ENCODE measurements around the gene MYO5B. TPM values are rescaled to one million over a fixed set of nuclear protein-coding genes. Genes with fewer than 3 reads are reported as not detected.
A peak's percentile ranks its signal among the peaks of the same experiment; 100 is the strongest.

Gene MYO5B
- polyA plus RNA-seq, 4 donors, result 6.2 to 30.2 (median 28.3) TPM

- DNase-seq (ENCODE audit: low read depth in 4 of 4, low spot score in 3 of 4), result no peak
These were observed 5.8 kb downstream of the MYO5B start for GRCh38 chr18:50189160-50189559.

DNA sequence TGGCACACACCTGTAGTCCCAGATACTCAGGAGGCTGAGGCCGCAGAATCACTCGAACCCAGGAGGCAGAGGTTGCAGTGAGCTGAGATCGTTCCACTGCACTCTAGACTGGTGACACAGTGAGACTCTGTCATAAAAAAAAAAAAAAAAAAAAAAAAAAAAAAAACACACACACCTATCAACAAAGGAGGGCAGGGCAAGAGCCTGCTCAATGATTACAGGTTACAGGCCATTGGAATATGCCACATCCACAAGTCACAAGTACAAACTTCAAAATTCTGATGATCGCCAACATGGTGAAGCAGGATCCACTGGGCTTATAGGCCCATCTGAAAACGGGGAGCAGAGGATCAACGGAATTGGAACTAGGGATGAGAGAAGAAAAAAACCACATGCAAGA lies 6.3 kb downstream of the MYO5B start:
- no peak for DNase-seq (ENCODE audit: low read depth in 4 of 4, low spot score in 3 of 4)

GRCh38 chr18:50187659-50188058 lies 7.3 kb downstream of the MYO5B start:
- DNase-seq (ENCODE audit: low read depth in 4 of 4, low spot score in 3 of 4), result no peak

GRCh38 chr18:50186385-50186784 lies 8.6 kb downstream of the MYO5B start:
- DNase-seq (ENCODE audit: low read depth in 4 of 4, low spot score in 3 of 4), result no peak

- DNase-seq (ENCODE audit: low read depth in 4 of 4, low spot score in 3 of 4), result no peak
These were observed 11.4 kb downstream of the MYO5B start for GRCh38 chr18:50183556-50183955.

DNA sequence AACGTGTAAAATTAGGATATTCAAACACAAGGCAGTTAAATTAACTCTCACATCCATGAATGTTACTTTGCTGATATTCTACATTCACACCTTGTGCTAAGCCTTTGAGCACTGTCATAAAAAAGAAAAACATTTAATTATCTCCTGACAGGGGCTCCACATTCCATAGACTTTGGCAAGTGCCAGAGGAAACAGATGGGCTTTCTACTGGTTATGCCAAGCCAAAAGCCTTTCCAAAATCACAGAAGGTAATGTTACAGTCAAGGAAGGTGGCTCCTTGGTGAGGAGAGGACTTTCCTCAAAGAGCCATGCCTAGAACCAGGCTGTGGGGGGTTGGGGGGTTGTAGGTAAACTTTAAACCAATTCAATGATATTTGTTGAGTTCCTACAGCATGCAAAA lies 12.4 kb downstream of the MYO5B start:
- DNase-seq (ENCODE audit: low read depth in 4 of 4, low spot score in 3 of 4), result no peak

DNA sequence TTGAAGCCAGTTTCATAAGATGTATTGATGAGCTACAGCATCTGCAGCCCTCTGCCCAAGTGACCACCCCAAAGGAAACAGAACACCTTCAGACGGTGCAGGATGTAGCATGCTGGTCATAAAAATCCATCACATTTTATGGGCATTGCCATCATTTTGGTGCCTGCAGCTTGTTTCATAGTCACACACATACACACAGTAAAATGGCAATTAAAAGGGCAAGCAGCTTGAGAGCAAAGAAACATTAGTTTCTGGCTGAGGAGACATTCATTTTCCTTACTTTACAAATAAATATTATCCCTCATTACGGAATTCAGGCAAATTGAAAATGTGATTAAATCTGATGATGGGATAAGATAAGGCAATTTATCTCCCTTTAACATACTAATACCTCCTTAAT lies 13.4 kb downstream of the MYO5B start:
- DNase-seq (ENCODE audit: low read depth in 4 of 4, low spot score in 3 of 4), result no peak

DNA sequence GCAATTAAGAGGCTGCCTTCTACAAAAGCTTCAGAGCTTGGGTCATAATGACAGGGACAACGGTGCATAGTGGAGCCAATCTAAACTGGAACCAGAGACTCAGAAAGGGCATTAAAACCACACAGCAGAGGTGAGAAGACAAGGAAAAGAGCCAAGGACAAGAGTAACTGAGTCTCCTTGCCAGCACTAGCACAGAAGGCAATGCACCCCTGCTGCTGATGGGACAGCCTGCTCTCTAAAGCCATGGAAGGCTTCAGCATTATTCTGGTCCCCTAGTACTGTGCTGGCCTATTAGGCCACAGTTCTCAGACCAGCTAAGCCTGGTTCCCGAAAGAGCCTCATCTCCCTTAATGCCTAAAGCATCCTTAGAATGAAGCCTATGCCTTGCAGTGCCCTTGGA lies 15.5 kb downstream of the MYO5B start:
- no peak for DNase-seq (ENCODE audit: low read depth in 4 of 4, low spot score in 3 of 4)

DNA sequence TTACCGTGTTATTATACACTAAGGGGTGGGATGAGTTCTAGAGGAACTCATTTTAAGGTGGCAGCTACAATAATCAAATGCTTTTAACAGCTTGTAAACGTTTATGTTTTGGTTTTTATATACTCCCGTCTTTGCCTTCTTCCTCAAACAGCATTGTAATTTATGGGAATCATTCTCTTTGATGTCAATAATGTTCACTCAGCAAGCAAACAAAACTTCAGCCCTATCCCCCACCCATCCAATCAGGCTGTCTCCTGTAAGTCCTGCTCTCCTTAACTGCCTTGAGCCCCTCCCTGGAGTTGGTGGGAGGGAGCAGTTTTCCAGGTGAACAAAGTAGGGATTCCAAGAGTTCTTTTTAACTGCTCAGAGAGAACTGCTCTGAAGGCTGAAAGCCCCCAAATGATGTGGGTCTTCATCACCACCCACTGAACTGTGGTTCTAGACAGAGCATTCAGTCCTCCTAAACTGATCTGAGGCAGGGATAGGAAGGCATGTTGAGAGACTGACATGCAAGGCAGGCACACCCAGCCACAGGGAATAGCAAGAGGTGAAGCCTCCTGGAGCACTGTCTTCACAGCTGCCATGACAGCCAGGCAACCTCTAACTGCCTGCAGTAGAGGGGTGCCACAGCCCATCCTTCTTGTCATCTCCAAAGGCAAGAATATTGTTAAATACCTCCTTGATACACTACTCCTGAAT lies 17.5 kb downstream of the MYO5B start:
- DNase-seq (ENCODE audit: low read depth in 4 of 4, low spot score in 3 of 4), result no peak

DNA sequence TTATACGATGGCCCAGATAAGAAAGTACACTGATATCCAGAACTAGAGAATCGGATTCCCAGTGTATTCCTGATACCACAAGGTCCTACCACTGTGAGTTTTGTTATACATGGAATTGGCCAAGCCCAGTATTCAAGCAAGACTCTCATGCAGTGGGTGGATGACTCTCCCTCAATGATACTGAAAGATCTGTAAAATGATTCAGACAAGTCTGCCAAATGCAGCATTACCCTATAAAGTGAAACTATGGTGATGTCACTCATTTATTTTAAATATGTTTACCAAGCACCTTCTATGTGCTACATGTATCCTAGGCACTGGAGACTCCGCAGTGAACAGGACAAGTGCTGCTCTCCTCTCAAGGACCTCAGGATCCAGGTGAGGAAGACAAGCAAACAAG lies 22.6 kb downstream of the MYO5B start:
- no peak for DNase-seq (ENCODE audit: low read depth in 4 of 4, low spot score in 3 of 4)

DNA sequence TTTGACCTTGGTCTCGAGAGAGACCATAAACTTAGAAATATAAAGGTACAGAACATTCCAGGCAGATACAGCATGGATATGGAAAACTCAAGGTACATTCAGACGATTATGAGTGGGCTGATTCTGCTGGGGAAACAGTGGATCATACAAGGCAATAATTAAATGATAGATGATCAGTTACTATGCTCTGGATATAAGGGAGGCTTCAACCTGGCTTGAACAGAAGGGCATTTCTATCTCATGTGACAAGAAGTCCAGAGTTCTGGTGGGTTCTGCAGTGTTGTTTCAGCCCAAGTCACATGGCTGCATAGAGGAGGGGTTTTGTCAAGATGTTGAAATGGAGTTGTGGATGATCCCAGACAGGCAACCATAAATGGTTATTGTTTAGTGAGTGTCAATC lies 23.5 kb downstream of the MYO5B start:
- no peak for DNase-seq (ENCODE audit: low read depth in 4 of 4, low spot score in 3 of 4)

DNA sequence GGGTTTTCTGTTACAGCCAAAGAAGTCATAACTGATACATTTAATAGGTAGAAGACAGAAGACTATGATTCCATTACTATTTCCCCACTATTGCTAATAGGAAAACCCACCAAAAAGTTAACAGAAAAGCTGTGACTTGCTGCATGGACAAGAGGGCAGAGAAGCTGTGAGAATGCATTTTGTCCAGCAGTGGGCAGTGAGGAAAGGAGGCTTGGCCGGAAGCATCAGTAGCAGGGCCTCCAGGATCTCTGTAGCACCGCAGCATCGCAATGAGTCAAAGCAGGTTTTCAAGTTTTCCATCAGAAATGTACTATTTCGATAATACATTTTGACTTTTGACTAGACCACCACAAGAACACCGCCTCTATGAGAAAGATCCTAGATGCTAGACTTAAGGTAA lies 24.9 kb downstream of the MYO5B start:
- no peak for DNase-seq (ENCODE audit: low read depth in 4 of 4, low spot score in 3 of 4)

DNA sequence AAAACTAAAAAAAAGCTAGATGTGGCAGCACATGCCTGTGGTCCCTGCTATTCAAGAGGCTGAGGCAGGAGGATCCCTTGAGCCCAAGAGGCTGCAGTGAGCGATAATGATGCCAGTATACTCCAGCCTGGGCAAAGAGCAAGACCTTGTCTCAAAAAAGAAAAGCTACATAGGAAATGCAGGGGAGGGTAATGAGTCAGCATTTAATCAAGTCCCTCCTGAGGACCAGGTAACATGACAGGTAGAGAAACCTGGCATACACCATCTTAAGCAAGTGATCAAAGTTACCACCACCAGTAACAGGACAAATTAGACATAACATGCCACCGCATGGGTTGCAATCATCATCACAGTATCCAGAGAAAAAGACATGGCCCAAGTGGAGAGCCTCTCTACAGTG lies 25.8 kb downstream of the MYO5B start:
- no peak for DNase-seq (ENCODE audit: low read depth in 4 of 4, low spot score in 3 of 4)

- no peak for DNase-seq (ENCODE audit: low read depth in 4 of 4, low spot score in 3 of 4)
These were observed 27.0 kb downstream of the MYO5B start for GRCh38 chr18:50167966-50168365.

GRCh38 chr18:50166901-50167300 lies 28.0 kb downstream of the MYO5B start:
- no peak for DNase-seq (ENCODE audit: low read depth in 4 of 4, low spot score in 3 of 4)

- no peak for DNase-seq (ENCODE audit: low read depth in 4 of 4, low spot score in 3 of 4)
These were observed 31.4 kb downstream of the MYO5B start for GRCh38 chr18:50163505-50163904.

GRCh38 chr18:50162486-50163304 lies 32.3 kb downstream of the MYO5B start:
- DNase-seq (ENCODE audit: low read depth in 4 of 4, low spot score in 3 of 4), result no peak

GRCh38 chr18:50161597-50162205 lies 33.2 kb downstream of the MYO5B start:
- DNase-seq (ENCODE audit: low read depth in 4 of 4, low spot score in 3 of 4), result no peak

GRCh38 chr18:50159654-50160046 lies 35.3 kb downstream of the MYO5B start:
- no peak for DNase-seq (ENCODE audit: low read depth in 4 of 4, low spot score in 3 of 4)

- DNase-seq (ENCODE audit: low read depth in 4 of 4, low spot score in 3 of 4), result peak in 3 of 4 donors; percentile 29 to 51 (median 32)
These were observed 35.9 kb downstream of the MYO5B start for GRCh38 chr18:50158866-50159653.

- no peak for DNase-seq (ENCODE audit: low read depth in 4 of 4, low spot score in 3 of 4)
These were observed 39.5 kb downstream of the MYO5B start for GRCh38 chr18:50155406-50155805.

All from left renal pelvis (tissue), 4 donors.